Motor neuron (in vitro differentiated cells): ENCODE measurements around the gene RAD51B. TPM values are rescaled to one million over a fixed set of nuclear protein-coding genes. Genes with fewer than 3 reads are reported as not detected.
"Not testable (repeated sequence)": the region's sequence is repeated elsewhere in the genome, so short reads cannot be mapped to it uniquely, and the experiment has no call there.

Experiments
- ATAC-seq, 8 experiments: fragments of 200-7000 bp; cut with Tn5 transposase; replicated peaks in 6 of 8; 2 replicates each; pipeline ENCODE4 v1.8.0; 2021; ENCODE audit warnings: mild to moderate bottlenecking in 8 of 8, moderate library complexity in 8 of 8
- H3K27ac ChIP-seq, 2 donors: fragments of 250-450 bp; sonication (Bioruptor Pico); 2 replicates each; pipeline ENCODE4 v1.9.0; 2021; ENCODE audit warnings: antibody characterized with exemption in 2 of 2, mild to moderate bottlenecking in 2 of 2, moderate library complexity in 1 of 2
- H3K4me1 ChIP-seq, 2 donors: fragments of 250-450 bp; sonication (Bioruptor Pico); replicated peaks in 1 of 2; 2 replicates each; pipeline ENCODE4 v1.6.1; 2021; ENCODE audit warnings: antibody characterized with exemption in 2 of 2, mild to moderate bottlenecking in 2 of 2, moderate library complexity in 1 of 2
- H3K4me3 ChIP-seq, 5 donors: fragments of 250-450 bp; sonication (Bioruptor Pico); 2 replicates each; pipeline ENCODE4 v1.9.0; 2021; ENCODE audit warnings: antibody characterized with exemption in 5 of 5, mild to moderate bottlenecking in 5 of 5, moderate library complexity in 4 of 5
- WGBS, 10 experiments: fragments of 450-650 bp; shearing (Covaris generic); methylation state at CpG; one replicate each; pipeline ENCODE4 v1.0.0; 2022; 5-methylcytosine and 5-hydroxymethylcytosine counted together
- in situ Hi-C, 9 experiments: fragments of 400-800 bp; cut with MboI; loops; one replicate each; pipeline ENCODE4 v1.15.0; 2021; ENCODE audit warnings: low sequenced_read_pairs in 9 of 9, low pct_unique_long_range_greater_than_20kb in 2 of 9; ENCODE audit not compliant: unreplicated experiment in 9 of 9
- total RNA-seq, 8 experiments: library from RNA; unstranded; fragments of 300-600 nt; gene quantifications; 2 replicates each; pipeline versions ENCODE4 v1.2.3 to v1.2.4, GENCODE V29; 2022

RAD51B gene
- total RNA-seq, 8 experiments from 2014 or later, result 5.4 to 37.7 (median 11.0) TPM

DNA sequence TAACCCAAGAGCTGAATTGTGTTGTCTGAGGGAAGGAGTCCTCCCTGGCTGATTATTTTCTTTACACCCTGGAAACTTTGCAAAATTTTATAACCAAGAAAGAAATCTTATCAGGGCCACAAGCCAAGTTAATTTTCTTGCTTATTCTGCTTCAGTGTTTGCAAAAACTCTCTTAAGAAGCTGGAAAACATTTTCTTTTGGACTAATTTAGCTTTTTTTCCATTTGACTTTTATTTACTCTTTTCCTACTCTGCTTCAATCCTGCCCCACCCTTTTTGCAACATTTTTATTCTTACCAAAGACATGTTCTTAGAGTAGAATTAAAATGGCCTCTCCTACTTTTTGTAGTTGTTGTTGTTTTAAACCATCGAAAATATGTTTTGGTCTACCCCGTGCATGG is 594.5 kb downstream of the RAD51B start:
- 7 to 100% (median 93%) methylated on average over 1 to 2 of the region's 2 CpGs; no CpG with 5 or more reads in 1 of the 10 experiments for WGBS, 10 experiments
- Histone ChIP-seq H3K4me3 (no peak overlapping the region), H3K4me1 (peaks cover 29 to 38% of the 10 kb centered on the region in 2 donors), H3K27ac (no peak overlapping the region)
- in situ Hi-C loops, result no loop called here
- ATAC-seq, result no peak

DNA sequence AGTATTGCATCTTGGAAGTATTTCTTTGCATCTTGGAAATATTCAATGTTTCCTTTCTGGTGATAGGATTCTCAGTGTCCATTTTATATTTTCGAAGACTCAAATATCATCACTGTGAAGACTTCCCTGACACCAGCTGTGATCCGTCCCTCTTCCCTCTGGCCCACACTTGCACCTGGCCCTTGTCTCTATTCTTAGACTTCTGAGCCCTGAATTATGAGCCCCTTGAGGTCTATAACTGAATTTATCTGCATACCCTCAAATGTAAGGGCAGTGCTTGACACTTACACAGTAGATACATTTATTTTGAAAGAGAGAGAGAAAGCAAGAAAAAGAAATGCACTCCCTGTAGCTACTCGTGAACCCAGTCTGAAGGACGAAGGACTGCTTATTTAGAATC is 596.6 kb downstream of the RAD51B start:
- in situ Hi-C loops, result no loop called here
- Histone ChIP-seq H3K4me1 (peaks cover 28 to 44% of the 10 kb centered on the region in 2 donors), H3K4me3 (no peak overlapping the region), H3K27ac (peak overlapping the region in 1 of 2 donors; percentile 31)
- ATAC-seq, result peak in 4 of 8 experiments; percentile 21 to 92 (median 90)
- WGBS, 10 experiments, result 66 to 100% (median 88%) methylated on average over 1 to 4 of the region's 4 CpGs; no CpG with 5 or more reads in 2 of the 10 experiments

DNA sequence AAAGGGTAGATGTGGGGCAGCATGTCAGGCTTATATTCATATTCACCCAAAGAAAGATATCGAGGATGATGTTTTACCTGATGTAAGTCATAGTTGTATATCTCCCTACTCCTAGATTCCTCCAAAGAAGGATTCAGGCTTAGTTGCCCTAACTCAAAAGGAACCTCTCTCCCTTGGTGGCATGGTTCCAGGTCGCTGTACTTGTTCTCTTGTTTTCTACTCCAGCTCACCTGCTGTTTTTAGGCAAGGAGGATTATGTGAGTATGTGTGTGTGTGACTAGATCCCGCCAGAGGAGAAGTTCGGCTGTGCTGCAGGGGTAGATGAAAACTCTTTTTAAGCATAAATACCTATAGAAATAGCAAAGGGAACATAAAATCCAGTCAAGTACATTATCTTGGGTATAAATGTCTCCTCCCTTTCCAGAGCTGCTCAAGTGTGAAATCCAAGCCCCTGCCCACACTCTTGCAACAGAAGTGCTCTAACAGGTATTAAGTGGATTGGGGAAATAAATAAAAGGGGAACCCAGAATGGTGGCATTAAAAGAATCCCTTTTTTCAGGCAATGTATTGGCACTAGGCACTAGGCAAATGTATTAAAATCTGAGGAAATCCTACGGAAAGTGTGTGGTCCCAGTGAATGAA is 597.6 kb downstream of the RAD51B start:
- peaks cover 30 to 45% of the 10 kb centered on the region in 2 donors for H3K4me1 ChIP-seq
- ATAC-seq, result no peak
- peak overlapping the region in 1 of 2 donors; percentile 31 for H3K27ac ChIP-seq
- WGBS, 10 experiments, result 78 to 100% (median 83%) methylated on average over 1 to 5 of the region's 5 CpGs; no CpG with 5 or more reads in 1 of the 10 experiments
- no peak overlapping the region for H3K4me3 ChIP-seq
- in situ Hi-C loops, result no loop called here

DNA sequence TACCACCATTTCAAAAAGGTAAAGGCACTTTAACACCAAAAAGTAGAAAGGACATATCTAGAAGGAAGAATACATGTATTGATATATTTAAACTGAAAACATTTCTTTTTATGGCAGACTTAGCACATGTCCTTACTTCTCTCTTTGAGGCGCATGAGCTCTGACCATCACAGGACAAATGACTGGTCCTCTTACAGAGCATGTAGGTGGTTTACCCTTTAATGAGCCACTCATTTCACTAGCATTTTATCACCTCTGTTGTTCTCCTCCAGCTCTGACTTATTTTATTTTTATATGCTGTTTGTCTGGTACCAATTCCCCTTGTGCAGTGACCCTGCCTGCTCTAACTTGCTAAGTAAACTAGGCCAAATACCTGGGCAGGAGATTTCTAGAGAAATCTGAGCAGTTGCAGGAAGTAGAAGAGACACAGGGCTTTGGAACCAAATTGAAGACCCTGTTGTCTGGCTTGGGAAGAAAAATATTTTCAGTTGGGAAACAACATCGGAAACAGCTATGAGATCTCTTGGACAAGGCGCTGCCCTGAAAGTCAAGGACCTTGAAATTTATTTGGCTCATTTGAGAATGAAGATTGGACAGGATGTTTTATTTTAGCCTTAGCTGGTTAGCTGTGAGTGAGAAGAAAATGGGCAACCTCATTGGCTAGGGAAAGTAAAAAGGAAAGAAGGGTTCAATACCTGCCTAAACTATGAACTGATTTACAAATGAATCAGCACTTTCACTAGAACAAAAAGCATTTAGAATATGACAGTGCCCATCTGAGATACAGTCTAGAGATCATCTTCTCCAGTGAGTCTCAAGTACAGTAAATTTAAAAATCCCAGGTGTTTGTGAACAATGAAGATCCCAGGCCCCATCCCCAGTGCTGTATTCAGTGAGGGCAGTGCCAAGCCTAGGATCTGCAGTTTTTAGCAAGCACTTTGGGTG is 598.9 kb downstream of the RAD51B start:
- in situ Hi-C loops, result no loop called here
- WGBS, 10 experiments, result 67 to 100% (median 96%) methylated on average over 1 to 3 of the region's 3 CpGs
- Histone ChIP-seq H3K4me3 (no peak overlapping the region), H3K4me1 (peaks cover 30 to 45% of the 10 kb centered on the region in 2 donors), H3K27ac (no peak overlapping the region)
- ATAC-seq, result no peak

DNA sequence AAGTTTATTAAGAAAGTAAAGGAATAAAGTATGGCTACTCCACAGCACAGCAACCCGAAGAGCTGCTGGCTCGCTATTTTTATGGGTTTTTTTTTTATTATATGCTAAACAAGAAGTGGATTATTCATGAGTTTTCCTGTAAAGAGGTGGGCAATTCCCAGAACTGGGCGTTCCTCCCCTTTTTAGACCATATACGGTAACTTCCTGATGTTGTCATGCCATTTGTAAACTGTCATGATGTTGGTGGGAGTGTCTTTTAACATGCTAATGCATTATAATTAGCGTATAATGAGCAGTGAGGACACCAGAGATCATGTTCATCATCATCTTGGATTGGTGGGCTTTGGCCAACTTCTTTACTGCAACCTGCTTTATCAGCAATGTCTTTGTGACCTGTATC is 600.8 kb downstream of the RAD51B start:
- ATAC-seq, result peak in 3 of 8 experiments; percentile 59 to 88 (median 81)

DNA sequence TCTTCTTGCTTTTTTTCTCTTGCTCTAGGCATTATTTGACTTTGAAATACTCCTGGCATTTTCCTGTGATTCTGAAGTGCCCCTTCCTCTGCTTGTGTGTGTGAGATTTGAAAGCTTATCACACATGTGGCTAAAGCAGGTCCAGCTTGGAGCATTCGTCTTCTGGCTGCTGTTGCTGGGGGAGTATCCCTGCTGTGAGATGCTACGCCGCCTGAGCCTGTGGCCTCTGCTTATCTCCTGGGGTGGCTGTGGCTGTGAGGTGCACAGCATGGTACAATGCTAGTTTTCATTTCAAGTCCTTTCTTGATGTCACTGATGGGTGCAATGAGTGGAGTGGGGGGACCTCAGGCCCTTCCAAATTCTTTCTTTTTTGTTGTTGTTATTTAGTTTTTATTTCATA is 601.5 kb downstream of the RAD51B start:
- no peak overlapping the region for H3K27ac ChIP-seq
- peaks cover 18 to 26% of the 10 kb centered on the region in 2 donors for H3K4me1 ChIP-seq
- H3K4me3 ChIP-seq, result no peak overlapping the region
- in situ Hi-C loops, result no loop called here
- 75 to 100% (median 93%) methylated on average over 1 to 3 of the region's 3 CpGs; no CpG with 5 or more reads in 5 of the 10 experiments for WGBS, 10 experiments
- ATAC-seq, result peak in 1 of 8 experiments; percentile 25

More for the DNA sequence above, 600.8 kb downstream of the RAD51B start:
- 39 to 100% (median 78%) methylated on average over 1 to 3 of the region's 5 CpGs for WGBS, 10 experiments
- Histone ChIP-seq H3K27ac (no peak overlapping the region), H3K4me3 (no peak overlapping the region), H3K4me1 (peaks cover 25 to 34% of the 10 kb centered on the region in 2 donors)
- in situ Hi-C loops, result no loop called here

DNA sequence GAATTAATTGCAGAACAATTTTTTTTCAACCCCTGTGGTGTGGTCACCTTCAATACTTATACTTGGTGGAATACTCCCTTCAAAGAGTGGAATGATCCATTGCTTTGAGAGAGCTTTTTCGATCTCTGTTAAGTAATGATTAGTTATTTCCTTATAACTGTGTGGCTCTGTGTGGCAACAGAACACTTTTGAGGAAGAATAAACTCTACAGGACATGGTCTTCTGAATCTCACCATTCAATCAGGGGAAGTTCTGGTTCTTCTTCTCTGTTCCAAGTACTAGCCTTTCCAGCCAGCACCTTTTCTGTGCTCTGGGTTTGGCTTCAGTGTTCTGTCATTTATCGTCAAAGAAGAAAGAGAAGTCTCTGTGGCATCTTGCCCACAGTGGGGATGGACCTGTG is 604.1 kb downstream of the RAD51B start:
- no peak for ATAC-seq
- peaks cover 10 to 14% of the 10 kb centered on the region in 2 donors for H3K4me1 ChIP-seq
- in situ Hi-C loops, result no loop called here
- H3K27ac ChIP-seq, result no peak overlapping the region
- WGBS, 10 experiments, result 71 to 100% (median 100%) methylated on average over 1 to 2 of the region's 2 CpGs; no CpG with 5 or more reads in 1 of the 10 experiments
- no peak overlapping the region for H3K4me3 ChIP-seq

DNA sequence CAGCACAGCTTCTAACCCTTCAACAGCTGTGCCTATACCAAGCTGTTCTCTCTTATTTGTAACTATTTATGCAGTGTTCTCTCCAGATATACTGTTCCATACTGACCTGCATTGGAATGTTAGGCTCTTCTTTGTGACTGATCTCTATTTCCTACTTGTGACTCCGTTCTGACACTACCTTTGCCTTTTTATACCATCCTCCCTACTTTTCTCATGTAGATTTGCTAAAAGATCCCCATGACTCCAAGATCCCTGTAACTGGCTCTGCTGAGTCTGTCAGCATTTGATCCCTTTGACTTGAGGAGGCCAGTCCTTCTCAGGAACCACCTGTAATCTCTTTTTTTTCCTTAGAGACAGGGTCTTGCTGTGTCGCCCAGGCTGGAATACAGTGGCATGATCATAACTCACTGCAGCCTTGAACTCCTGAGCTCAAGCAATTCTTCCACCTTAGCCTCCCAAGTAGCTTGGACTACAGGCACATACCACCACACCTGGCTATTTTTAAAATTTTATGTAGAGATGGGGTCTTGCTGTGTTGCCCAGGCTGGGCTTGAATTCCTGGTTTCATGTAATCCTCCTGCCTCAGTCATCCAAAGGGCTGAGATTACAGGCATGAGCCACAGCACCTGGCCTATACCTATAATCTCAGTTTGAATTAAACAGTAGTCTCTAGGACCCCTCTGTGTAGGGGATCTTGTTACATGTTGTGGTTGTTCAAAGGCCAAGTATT is 605.0 kb downstream of the RAD51B start:
- H3K27ac ChIP-seq, result no peak overlapping the region
- in situ Hi-C loops, result no loop called here
- no peak for ATAC-seq
- no peak overlapping the region for H3K4me3 ChIP-seq
- 0 to 92% (median 50%) methylated on average over 1 to 2 of the region's 2 CpGs; no CpG with 5 or more reads in 1 of the 10 experiments for WGBS, 10 experiments
- peaks cover 10 to 14% of the 10 kb centered on the region in 2 donors for H3K4me1 ChIP-seq

DNA sequence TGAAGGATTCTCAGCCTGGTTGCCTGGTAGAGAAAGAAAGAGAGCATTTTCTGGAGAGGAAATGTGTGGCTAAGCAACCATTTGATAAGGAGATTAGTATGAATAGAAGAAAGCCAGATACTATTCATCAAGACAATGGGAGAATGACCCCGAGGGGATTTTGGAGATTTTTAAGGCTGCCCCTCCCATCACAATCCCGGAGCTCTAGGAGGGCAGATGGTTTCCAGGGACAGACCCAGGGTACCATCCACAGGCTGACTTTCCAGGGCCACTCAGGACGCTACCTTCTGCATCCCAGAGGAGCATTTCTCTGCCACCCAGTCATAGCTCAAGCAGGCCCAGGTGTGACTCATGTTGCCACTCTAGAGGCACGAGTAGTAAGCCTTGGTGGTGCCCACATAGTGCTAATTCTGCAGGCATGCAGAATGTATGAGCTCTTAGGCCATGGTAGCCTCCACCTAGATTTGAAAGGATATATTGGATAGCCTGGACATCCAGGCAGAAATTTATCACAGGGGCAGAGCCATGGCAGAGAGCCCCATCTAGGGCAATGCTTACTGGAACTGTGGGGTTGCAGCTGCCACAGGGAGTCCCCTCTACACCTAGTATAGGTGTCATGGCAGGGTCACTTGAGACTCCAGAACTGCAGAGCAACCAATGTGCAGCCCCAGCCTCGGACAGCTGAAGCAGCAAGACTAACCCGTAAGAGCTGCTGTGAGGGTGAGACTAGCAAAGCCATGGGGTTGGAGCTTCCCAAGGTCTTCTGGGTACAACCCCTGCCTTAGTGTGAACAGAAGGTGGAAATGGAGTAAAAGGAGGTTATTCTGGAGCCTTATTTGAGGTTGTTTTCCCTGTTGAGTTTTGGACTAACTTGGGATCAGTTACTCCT is 607.3 kb downstream of the RAD51B start:
- 60 to 92% (median 71%) methylated on average over 2 to 6 of the region's 6 CpGs; no CpG with 5 or more reads in 2 of the 10 experiments for WGBS, 10 experiments
- H3K4me3 ChIP-seq, result no peak overlapping the region
- H3K4me1 ChIP-seq, result no peaks in the 10 kb centered on the region
- in situ Hi-C loops, result no loop called here
- H3K27ac ChIP-seq, result no peak overlapping the region
- ATAC-seq, result no peak

DNA sequence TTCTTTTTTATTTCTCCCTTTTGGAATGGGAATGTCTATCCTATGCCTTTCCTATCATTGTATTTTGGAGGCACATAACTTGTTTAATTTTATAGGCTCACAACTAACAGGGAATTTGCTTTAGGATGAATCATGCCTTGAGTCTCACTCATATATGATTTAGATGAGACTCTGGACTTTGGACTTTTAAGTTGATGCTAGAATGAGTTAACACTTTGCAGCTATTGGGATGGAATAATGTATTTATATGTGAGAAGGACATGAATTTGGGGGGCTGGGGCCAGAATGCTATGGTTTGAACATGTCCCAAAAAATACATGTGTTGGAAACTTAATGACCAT is 607.9 kb downstream of the RAD51B start:
- Histone ChIP-seq H3K4me3 (no peak overlapping the region), H3K4me1 (no peaks in the 10 kb centered on the region), H3K27ac (no peak overlapping the region)
- ATAC-seq, result no peak
- in situ Hi-C loops, result no loop called here

DNA sequence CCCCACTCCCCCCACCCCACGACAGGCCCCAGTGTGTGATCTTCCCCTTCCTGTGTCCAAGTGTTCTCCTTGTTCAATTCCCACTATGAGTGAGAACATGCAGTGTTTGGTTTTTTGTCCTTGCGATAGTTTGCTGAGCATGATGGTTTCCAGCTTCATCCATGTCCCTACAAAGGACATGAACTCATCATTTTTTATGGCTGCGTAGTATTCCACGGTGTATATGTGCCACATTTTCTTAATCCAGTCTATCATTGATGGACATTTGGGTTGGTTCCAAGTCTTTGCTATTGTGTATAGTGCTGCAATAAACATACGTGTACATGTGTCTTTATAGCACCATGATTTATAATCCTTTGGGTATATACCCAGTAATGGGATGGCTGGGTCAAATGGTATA is 609.3 kb downstream of the RAD51B start:
- H3K4me1 ChIP-seq, H3K27ac ChIP-seq, H3K4me3 ChIP-seq, in situ Hi-C loops, ATAC-seq: not testable (repeated sequence)
- 100% methylated on average over 1 of the region's 5 CpGs; no CpG with 5 or more reads in 9 of the 10 experiments for WGBS, 10 experiments

DNA sequence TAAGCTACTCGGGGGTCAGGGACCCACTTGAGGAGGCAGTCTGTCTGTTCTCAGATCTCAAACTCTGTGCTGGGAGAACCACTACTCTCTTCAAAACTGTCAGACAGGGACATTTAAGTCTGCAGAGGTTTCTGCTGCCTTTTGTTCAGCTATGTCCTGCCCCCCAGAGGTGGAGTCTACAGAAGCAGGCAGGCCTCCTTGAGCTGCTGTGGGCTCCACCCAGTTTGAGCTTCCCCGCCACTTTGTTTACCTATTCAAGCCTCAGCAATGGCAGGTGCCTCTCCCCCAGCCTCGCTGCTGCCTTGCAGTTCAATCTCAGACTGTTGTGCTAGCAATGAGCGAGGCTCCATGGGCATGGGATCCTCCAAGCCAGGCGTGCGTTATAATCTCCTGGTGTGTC is 614.6 kb downstream of the RAD51B start:
- H3K4me1 ChIP-seq, ATAC-seq, in situ Hi-C loops, H3K27ac ChIP-seq, H3K4me3 ChIP-seq: not testable (repeated sequence)
- 80 to 100% (median 100%) methylated on average over 1 to 4 of the region's 6 CpGs; no CpG with 5 or more reads in 5 of the 10 experiments for WGBS, 10 experiments
